ENCODE results near the gene GARIN5B.

- TF ChIP-seq MXI1 (conservative IDR thresholded peaks at IDR 0.05; ENCODE audit: poor library complexity, severe bottlenecking): no peak
- TF ChIP-seq EP300 (conservative IDR thresholded peaks at IDR 0.05; ENCODE audit: poor library complexity, severe bottlenecking): no peak
- TF ChIP-seq EZH2 (IDR thresholded peaks at IDR 0.05; ENCODE audit: borderline replicate concordance, insufficient read depth, low read length, poor library complexity, severe bottlenecking): no peak
- TF ChIP-seq, protein P1, sequence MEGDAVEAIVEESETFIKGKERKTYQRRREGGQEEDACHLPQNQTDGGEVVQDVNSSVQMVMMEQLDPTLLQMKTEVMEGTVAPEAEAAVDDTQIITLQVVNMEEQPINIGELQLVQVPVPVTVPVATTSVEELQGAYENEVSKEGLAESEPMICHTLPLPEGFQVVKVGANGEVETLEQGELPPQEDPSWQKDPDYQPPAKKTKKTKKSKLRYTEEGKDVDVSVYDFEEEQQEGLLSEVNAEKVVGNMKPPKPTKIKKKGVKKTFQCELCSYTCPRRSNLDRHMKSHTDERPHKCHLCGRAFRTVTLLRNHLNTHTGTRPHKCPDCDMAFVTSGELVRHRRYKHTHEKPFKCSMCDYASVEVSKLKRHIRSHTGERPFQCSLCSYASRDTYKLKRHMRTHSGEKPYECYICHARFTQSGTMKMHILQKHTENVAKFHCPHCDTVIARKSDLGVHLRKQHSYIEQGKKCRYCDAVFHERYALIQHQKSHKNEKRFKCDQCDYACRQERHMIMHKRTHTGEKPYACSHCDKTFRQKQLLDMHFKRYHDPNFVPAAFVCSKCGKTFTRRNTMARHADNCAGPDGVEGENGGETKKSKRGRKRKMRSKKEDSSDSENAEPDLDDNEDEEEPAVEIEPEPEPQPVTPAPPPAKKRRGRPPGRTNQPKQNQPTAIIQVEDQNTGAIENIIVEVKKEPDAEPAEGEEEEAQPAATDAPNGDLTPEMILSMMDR (IDR thresholded peaks at IDR 0.05; ENCODE audit: poor library complexity, severe bottlenecking): no peak
- no peak for TF ChIP-seq TAF1 (IDR thresholded peaks at IDR 0.05; ENCODE audit: low read depth)
- no peak for TF ChIP-seq REST (IDR thresholded peaks at IDR 0.05; ENCODE audit: borderline replicate concordance)
Measured at GRCh38 chr19:55400281-55401087, 37.4 kb upstream of the GARIN5B start.
